Measurements from ENCODE around the gene SH3PXD2A. TPM values are rescaled to one million over a fixed set of nuclear protein-coding genes. Genes with fewer than 3 reads are reported as not detected.

Gene SH3PXD2A
- total and polyA plus RNA-seq, 10 of the 15 experiments (the other 5 are each of a cell fraction or from before 2014, with no cell fraction given) = 0.63 to 14.0 (median 4.4) TPM

DNA sequence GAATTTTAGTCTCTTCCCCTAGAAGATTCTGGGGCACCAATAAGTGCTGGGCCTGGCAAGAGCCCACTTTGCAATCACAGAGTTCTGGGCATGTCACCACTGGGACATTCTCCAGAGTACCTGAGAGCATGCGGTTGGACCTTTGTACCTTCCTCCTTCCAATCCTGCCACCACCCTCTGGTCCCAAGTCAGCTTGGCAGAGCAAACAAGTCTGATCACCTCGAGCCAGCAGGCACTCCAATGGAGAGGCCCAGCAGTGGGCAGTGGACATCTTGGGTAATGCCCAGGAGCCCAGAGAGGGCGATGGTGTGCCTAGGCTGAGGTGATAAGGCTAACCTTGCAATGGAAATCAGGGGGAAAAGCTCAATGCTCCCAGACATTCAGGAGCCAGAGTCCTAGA lies 43.4 kb downstream of the SH3PXD2A start:
- Histone ChIP-seq H3K9ac (ENCODE audit: control insufficient read depth, insufficient read depth, low read length) (no peak overlapping the region), H3K36me3 (ENCODE audit: control insufficient read depth in 2 of 2, insufficient read depth in 2 of 2, low read length in 1 of 2) (no peaks in the 10 kb centered on the region), H2AFZ (ENCODE audit: control insufficient read depth, low read depth, low read length) (no peak overlapping the region), H3K27me3 (replicated peaks in 1 of 2; ENCODE audit: control insufficient read depth in 2 of 2, insufficient read depth in 2 of 2, low read length in 1 of 2) (no peaks in the 10 kb centered on the region), H3K9me3 (replicated peaks; ENCODE audit: control insufficient read depth, insufficient read depth, low read length) (no peaks in the 10 kb centered on the region), H3K4me3 (no peak overlapping the region), H3K4me1 (ENCODE audit: control insufficient read depth, insufficient read depth, low read length) (peaks cover 4% of the 10 kb centered on the region; the same call in 1 of the 2 replicates), H3K79me2 (ENCODE audit: control insufficient read depth, insufficient read depth, low read length) (no peaks in the 10 kb centered on the region), H3K27ac (ENCODE audit: control insufficient read depth, insufficient read depth) (no peak overlapping the region), H3K4me2 (ENCODE audit: control insufficient read depth, insufficient read depth) (no peak overlapping the region), H4K20me1 (ENCODE audit: control insufficient read depth, insufficient read depth) (no peaks in the 10 kb centered on the region)
- no peak for TF ChIP-seq ZZZ3 (IDR thresholded peaks at IDR 0.05; ENCODE audit: control insufficient read depth, insufficient read length, low read depth)
- no peak for TF ChIP-seq STAT3 (IDR thresholded peaks at IDR 0.05; ENCODE audit: low read depth, low read length)
- no peak for TF ChIP-seq POLR2AphosphoS2 (IDR thresholded peaks at IDR 0.05; ENCODE audit: low read depth, low read length)
- no peak for TF ChIP-seq PKNOX1 (IDR thresholded peaks at IDR 0.05)
- TF ChIP-seq, protein P1, sequence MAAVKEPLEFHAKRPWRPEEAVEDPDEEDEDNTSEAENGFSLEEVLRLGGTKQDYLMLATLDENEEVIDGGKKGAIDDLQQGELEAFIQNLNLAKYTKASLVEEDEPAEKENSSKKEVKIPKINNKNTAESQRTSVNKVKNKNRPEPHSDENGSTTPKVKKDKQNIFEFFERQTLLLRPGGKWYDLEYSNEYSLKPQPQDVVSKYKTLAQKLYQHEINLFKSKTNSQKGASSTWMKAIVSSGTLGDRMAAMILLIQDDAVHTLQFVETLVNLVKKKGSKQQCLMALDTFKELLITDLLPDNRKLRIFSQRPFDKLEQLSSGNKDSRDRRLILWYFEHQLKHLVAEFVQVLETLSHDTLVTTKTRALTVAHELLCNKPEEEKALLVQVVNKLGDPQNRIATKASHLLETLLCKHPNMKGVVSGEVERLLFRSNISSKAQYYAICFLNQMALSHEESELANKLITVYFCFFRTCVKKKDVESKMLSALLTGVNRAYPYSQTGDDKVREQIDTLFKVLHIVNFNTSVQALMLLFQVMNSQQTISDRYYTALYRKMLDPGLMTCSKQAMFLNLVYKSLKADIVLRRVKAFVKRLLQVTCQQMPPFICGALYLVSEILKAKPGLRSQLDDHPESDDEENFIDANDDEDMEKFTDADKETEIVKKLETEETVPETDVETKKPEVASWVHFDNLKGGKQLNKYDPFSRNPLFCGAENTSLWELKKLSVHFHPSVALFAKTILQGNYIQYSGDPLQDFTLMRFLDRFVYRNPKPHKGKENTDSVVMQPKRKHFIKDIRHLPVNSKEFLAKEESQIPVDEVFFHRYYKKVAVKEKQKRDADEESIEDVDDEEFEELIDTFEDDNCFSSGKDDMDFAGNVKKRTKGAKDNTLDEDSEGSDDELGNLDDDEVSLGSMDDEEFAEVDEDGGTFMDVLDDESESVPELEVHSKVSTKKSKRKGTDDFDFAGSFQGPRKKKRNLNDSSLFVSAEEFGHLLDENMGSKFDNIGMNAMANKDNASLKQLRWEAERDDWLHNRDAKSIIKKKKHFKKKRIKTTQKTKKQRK (IDR thresholded peaks at IDR 0.05; ENCODE audit: low read depth, low read length) = no peak
- no peak for TF ChIP-seq ZNF687 (IDR thresholded peaks at IDR 0.05)
- no peak for TF ChIP-seq RCOR1 (conservative IDR thresholded peaks at IDR 0.05; ENCODE audit: low read depth, low read length)
- TF ChIP-seq BCL11A (IDR thresholded peaks at IDR 0.05; ENCODE audit: low read depth, low read length) = no peak
- TF ChIP-seq BHLHE40 (IDR thresholded peaks at IDR 0.05; ENCODE audit: borderline replicate concordance in 1 of 2, low read depth in 2 of 2, low read length in 1 of 2) = no peak
- no peak for TF ChIP-seq PAX8 (IDR thresholded peaks at IDR 0.05)
- no peak for TF ChIP-seq GABPA (IDR thresholded peaks at IDR 0.05; ENCODE audit: low read depth)
- no peak for TF ChIP-seq TAF1 (IDR thresholded peaks at IDR 0.05; ENCODE audit: borderline replicate concordance, low read depth, low read length)
- no peak for TF ChIP-seq MXI1 (IDR thresholded peaks at IDR 0.05; ENCODE audit: low read depth, low read length)
- no peak for TF ChIP-seq MEF2A (IDR thresholded peaks at IDR 0.05; ENCODE audit: insufficient read depth, low read depth, low read length)
- no peak for TF ChIP-seq ZBED1 (IDR thresholded peaks at IDR 0.05; ENCODE audit: borderline replicate concordance)
- TF ChIP-seq EED (IDR thresholded peaks at IDR 0.05; ENCODE audit: low read depth) = no peak
- TF ChIP-seq CBFB (IDR thresholded peaks at IDR 0.05; ENCODE audit: low read depth) = no peak
- no peak for TF ChIP-seq IRF4 (IDR thresholded peaks at IDR 0.05; ENCODE audit: low read depth, low read length)
- in situ Hi-C loops (cut with MboI) (no loop called here), intact Hi-C loops (cut with micrococcal nuclease; ENCODE audit: unreplicated experiment) (no loop called here)
- DNase-seq (ENCODE audit: low read depth, low spot score) (no peak), ATAC-seq (no peak), FAIRE-seq (no peak)
- ChIA-PET RAD21 (ENCODE audit: unreplicated experiment) (no interaction called here), POLR2A (no interaction called here), SMC1A (ENCODE audit: uncharacterized antibody, unreplicated experiment) (interaction anchor here (1.1 to 1.2 kb wide), 2 partner anchors 30 to 107 kb away, joined by 3 read pairs; no protein-coding TSS in a partner anchor), CTCF (no interaction called here)
- WGBS (ENCODE audit: insufficient coverage, insufficient replicate concordance, low lambda C conversion rate, missing lambda C conversion rate) = 33% methylated on average over 3 of the region's 3 CpGs
- BruUV-seq (replicated peaks) = no TSS peak

All from GM12878 (cell line).